NCI-H2196 (cell line): ENCODE data around the gene NTRK2.

ENCODE experiments used
- DNase-seq: peaks from one replicate; lab custom pipeline; 2025; ENCODE audit not compliant: unreplicated experiment; lab: John Stamatoyannopoulos, UW

NTRK2 gene

GRCh38 chr9:84929068-84929467 lies 259.5 kb downstream of the NTRK2 start:
- no peak for DNase-seq

GRCh38 chr9:84932915-84933527 lies 263.5 kb downstream of the NTRK2 start:
- no peak for DNase-seq

GRCh38 chr9:84935528-84936117 lies 266.1 kb downstream of the NTRK2 start:
- no peak for DNase-seq

- no peak for DNase-seq
Observed at GRCh38 chr9:84937180-84937579, 267.7 kb downstream of the NTRK2 start.

- DNase-seq: no peak
Observed at GRCh38 chr9:84937581-84937980, 268.1 kb downstream of the NTRK2 start.

GRCh38 chr9:84939774-84940173 lies 270.2 kb downstream of the NTRK2 start:
- no peak for DNase-seq

- DNase-seq: no peak
Observed at GRCh38 chr9:84940294-84940693, 270.8 kb downstream of the NTRK2 start.

GRCh38 chr9:84941792-84942191 lies 272.3 kb downstream of the NTRK2 start:
- no peak for DNase-seq

GRCh38 chr9:84943482-84944050 lies 274.0 kb downstream of the NTRK2 start:
- DNase-seq: no peak

GRCh38 chr9:84945878-84946538 lies 276.5 kb downstream of the NTRK2 start:
- DNase-seq: no peak

GRCh38 chr9:84947412-84947972 lies 278.0 kb downstream of the NTRK2 start:
- DNase-seq: no peak

GRCh38 chr9:84949258-84949657 lies 279.7 kb downstream of the NTRK2 start:
- DNase-seq: no peak

- no peak for DNase-seq
Observed at GRCh38 chr9:84949971-84950370, 280.4 kb downstream of the NTRK2 start.

- no peak for DNase-seq
Observed at GRCh38 chr9:84950879-84951811, 281.6 kb downstream of the NTRK2 start.

GRCh38 chr9:84953252-84953773 lies 283.8 kb downstream of the NTRK2 start:
- DNase-seq: no peak

GRCh38 chr9:84953797-84954705 lies 284.5 kb downstream of the NTRK2 start:
- DNase-seq: peak; percentile 50

- DNase-seq: no peak
Observed at GRCh38 chr9:84955155-84955554, 285.6 kb downstream of the NTRK2 start.

GRCh38 chr9:84955971-84956370 lies 286.4 kb downstream of the NTRK2 start:
- no peak for DNase-seq

- DNase-seq: no peak
Observed at GRCh38 chr9:84959339-84959738, 289.8 kb downstream of the NTRK2 start.
